Activated naive CD4-positive, alpha-beta T cell treated with anti-CD3 and anti-CD28 coated beads, Interleukin-2, amount 50 U/mL, for 24 hours (primary cell): ENCODE results near the gene ZNF425.
"Not testable (repeated sequence)": the region's sequence is repeated elsewhere in the genome, so short reads cannot be mapped to it uniquely, and the experiment has no call there.

ENCODE experiments used
- H3K27ac Mint-ChIP-seq: one replicate; pipeline ENCODE4 v1.8.0; 2021; ENCODE audit warnings: mild to moderate bottlenecking, mixed read lengths
- H3K27me3 Mint-ChIP-seq: one replicate; pipeline ENCODE4 v1.8.0; 2021; ENCODE audit warnings: mixed read lengths
- H3K36me3 Mint-ChIP-seq: one replicate; pipeline ENCODE4 v1.8.0; 2021; ENCODE audit warnings: mixed read lengths
- H3K4me1 Mint-ChIP-seq: one replicate; pipeline ENCODE4 v1.8.0; 2021; ENCODE audit warnings: mixed read lengths
- H3K4me3 Mint-ChIP-seq: one replicate; pipeline ENCODE4 v1.8.0; 2021; ENCODE audit warnings: mild to moderate bottlenecking, mixed read lengths
- H3K9me3 Mint-ChIP-seq: one replicate; pipeline ENCODE4 v1.8.0; 2021; ENCODE audit warnings: mixed read lengths

ZNF425 gene

DNA sequence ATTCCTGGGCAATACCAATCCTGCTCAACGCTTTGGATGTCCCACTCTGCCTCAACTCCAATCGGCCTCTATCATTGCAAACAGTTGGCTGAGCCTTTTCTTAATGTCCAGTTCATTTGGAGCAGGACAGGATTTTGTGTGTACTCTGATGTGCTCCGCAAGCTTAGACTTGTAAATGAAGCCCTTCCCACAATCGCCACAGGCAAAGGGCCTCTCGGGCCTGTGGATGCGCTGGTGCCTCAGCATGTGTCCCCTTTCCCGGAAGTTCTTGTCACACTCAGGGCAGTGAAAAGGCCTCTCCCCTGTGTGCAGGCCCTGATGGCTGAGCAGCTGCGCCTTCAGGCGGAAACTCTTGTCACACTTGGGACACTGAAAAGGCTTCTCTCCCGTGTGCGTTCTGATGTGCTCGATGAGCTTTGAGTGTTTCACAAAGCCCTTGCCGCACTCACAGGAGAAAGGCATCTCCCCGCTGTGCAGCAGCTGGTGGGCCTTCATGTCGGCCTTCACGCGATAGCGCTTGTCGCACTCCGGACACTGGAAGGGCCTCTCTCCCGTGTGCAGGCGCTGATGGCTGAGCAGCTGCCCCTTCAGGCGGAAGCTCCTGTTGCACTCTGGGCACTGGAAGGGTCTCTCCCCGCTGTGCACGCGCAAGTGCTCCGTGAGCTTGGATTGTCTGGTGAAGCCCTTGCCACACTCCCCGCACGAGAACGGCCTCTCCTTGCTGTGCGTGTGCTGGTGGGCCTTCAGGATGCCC lies 55.6 kb downstream of the ZNF425 start:
- H3K4me3 Mint-ChIP-seq, result no peak overlapping the region
- H3K9me3 Mint-ChIP-seq, result no peaks in the 10 kb centered on the region
- H3K27ac Mint-ChIP-seq, result no peak overlapping the region
- H3K4me1 Mint-ChIP-seq, result peaks cover 11% of the 10 kb centered on the region
- peaks cover 1% of the 10 kb centered on the region for H3K36me3 Mint-ChIP-seq
- no peaks in the 10 kb centered on the region for H3K27me3 Mint-ChIP-seq

DNA sequence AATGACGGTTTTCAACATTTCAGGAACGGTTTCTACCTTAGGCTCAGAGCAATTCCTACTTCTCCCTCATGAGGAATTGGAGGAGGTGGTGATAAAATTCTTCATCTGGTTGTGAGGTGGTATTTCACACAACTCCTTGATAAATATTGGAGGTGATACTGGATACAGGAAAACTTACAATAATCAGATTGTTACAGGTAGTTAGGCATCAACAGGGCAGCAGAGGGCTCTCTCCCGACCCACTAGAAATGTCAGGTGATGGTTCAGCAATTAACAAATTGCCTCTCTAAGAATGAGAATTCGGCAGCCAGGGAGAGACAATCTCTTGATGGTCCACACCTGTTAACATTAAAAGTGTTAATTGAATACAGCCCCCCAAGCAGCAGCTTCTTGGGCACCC lies 58.3 kb downstream of the ZNF425 start:
- no peaks in the 10 kb centered on the region for H3K9me3 Mint-ChIP-seq
- peaks cover 8% of the 10 kb centered on the region for H3K4me1 Mint-ChIP-seq
- H3K4me3 Mint-ChIP-seq, result no peak overlapping the region
- H3K27ac Mint-ChIP-seq, result no peak overlapping the region
- H3K36me3 Mint-ChIP-seq, result peaks cover 1% of the 10 kb centered on the region
- no peaks in the 10 kb centered on the region for H3K27me3 Mint-ChIP-seq

DNA sequence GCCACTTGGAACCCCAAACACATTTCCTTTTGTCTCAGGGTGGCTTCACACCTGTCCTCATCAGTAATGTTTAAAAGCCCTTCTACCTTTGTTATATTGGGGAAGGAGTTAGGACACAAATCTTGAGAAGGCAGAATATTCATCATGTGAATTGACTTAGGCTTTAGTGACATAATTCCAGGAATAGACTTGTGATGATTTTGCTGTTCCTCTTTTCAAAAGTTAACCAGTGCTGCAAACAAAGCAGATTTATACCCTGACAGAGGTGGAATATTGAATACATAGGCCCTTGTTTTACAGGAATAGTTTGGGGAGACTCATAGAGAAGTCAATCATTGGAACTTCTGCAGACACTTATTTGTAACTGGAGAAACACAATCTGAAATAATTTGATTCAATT lies 62.6 kb downstream of the ZNF425 start:
- H3K4me3 Mint-ChIP-seq, result no peak overlapping the region
- H3K36me3 Mint-ChIP-seq, result no peaks in the 10 kb centered on the region
- no peaks in the 10 kb centered on the region for H3K9me3 Mint-ChIP-seq
- peaks cover 8% of the 10 kb centered on the region for H3K4me1 Mint-ChIP-seq
- H3K27ac Mint-ChIP-seq, result no peak overlapping the region
- H3K27me3 Mint-ChIP-seq, result no peaks in the 10 kb centered on the region

DNA sequence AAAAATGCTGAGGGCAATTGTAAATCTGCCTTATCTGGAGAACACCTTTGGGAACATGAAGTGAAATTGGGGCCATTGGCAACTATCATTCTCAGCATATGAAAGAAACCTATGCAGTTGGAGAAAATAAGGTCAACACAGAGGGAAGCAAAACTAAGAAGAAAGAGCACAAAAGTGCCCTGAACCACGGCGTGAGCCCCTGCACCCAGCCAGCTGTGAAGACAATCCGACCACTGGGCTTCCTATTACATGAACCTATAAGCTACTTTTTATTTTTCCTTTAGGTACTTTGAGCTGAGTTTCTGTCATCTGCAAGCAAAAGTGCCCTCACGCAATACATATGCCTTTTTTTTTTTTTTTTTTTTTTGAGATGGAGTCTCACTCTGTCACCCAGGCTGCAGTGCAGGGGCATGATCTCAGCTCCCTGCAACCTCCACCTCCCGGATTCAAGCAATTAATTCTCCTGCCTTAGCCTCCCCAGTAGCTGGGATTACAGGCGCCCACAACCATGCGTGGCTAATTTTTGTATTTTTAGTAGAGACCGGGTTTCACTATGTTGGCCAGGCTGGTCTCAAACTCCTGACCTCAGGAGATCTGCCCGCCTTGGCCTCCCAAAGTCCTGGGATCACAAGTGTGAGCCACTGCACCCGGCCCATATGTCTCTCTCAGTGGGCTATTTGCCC lies 63.8 kb downstream of the ZNF425 start:
- not testable (repeated sequence) for H3K27ac Mint-ChIP-seq, H3K4me3 Mint-ChIP-seq, H3K9me3 Mint-ChIP-seq, H3K4me1 Mint-ChIP-seq, H3K36me3 Mint-ChIP-seq, H3K27me3 Mint-ChIP-seq

DNA sequence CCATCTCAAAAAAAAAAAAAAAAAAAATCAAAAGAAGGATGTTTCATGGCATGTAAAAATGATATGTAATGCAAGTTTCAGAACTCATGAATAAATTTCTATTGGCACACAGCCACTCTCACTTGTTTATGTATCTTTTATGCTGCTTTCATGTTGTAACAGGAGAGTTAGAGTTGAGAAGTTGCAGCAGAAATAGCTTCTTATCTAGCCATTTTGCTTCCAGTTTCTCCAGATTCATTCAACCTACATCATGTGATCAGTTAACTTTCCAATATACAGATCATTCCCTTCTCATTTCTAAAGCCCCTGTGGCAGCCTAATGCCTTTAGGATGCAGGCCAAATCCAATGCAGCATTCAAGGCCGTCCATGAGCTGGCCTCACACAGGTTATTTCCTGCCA lies 66.0 kb downstream of the ZNF425 start:
- Mint-ChIP-seq H3K27me3 (no peaks in the 10 kb centered on the region), H3K27ac (no peak overlapping the region), H3K4me3 (no peak overlapping the region), H3K36me3 (no peaks in the 10 kb centered on the region), H3K4me1 (peaks cover 3% of the 10 kb centered on the region), H3K9me3 (no peaks in the 10 kb centered on the region)

DNA sequence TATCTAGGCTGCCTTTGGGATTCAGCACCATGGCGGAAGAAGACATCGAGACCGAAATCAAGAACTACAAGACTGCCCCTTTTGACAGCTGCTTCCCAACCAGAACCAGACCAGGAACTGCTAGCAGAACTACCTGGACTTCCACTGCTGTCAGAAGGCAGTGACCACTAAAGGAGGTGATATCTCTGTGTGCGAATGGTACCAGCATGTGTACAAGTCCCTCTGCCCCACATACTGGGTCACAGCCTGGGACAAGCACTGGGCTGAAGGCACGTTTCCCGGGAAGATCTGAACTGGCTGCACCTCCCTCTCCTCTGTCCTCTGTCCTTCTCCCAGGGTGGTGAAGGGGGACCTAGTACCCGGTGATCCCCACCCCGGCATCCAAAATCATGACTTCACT lies 72.2 kb downstream of the ZNF425 start:
- H3K27me3 Mint-ChIP-seq, result no peaks in the 10 kb centered on the region
- no peaks in the 10 kb centered on the region for H3K9me3 Mint-ChIP-seq
- no peaks in the 10 kb centered on the region for H3K4me1 Mint-ChIP-seq
- H3K27ac Mint-ChIP-seq, result no peak overlapping the region
- no peaks in the 10 kb centered on the region for H3K36me3 Mint-ChIP-seq
- no peak overlapping the region for H3K4me3 Mint-ChIP-seq

DNA sequence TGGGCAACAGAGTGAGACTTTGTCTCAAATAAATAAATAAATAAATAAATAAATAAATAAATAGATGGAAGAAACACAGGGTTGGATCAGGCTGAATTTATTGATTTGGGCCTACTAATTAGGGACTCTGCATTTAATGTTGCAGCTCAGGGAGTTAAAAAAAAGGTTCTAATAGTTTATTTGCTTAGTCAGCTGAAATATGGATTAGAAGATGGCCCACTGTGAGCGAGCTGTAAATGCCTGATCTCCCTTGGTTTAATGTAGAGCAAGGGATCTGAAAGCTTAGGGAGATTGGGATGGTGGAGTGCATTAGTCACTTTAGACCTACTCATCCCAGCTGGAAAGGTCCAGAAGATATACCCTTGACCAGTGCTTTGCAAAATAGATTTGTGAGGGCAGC lies 72.7 kb downstream of the ZNF425 start:
- no peaks in the 10 kb centered on the region for H3K9me3 Mint-ChIP-seq
- no peaks in the 10 kb centered on the region for H3K4me1 Mint-ChIP-seq
- no peaks in the 10 kb centered on the region for H3K36me3 Mint-ChIP-seq
- H3K27ac Mint-ChIP-seq, result no peak overlapping the region
- no peak overlapping the region for H3K4me3 Mint-ChIP-seq
- H3K27me3 Mint-ChIP-seq, result no peaks in the 10 kb centered on the region
